HG02623 (cell line): ENCODE results near the gene KMT2B.
A peak's percentile ranks its signal among the peaks of the same experiment; 100 is the strongest.
"Not testable (repeated sequence)": the region's sequence is repeated elsewhere in the genome, so short reads cannot be mapped to it uniquely, and the experiment has no call there.

Experiments used
- ATAC-seq: cut with Tn5 transposase; IDR thresholded peaks from one replicate; pipeline ENCODE4 v1.9.1; 2021; ENCODE audit warnings: moderate library complexity; ENCODE audit not compliant: unreplicated experiment

The KMT2B gene

GRCh38 chr19:35755550-35756376, 38.0 kb downstream of the KMT2B start:
- no peak for ATAC-seq

- no peak for ATAC-seq
These were observed 38.8 kb downstream of the KMT2B start, which contains the start of gene HSPB6 for GRCh38 chr19:35756377-35757230. Gene HSPB6, minus strand, starts transcription at chr19:35757029. Its CDS starts 21 bp downstream, at chr19:35757008.

- ATAC-seq = no peak
These were observed 39.5 kb downstream of the KMT2B start for GRCh38 chr19:35757231-35757748.

- peak; percentile 94 for ATAC-seq
These were observed 40.2 kb downstream of the KMT2B start, which contains the start of gene PROSER3 for GRCh38 chr19:35757749-35758608. Gene PROSER3, plus strand, starts transcription at chr19:35758176. Its CDS starts 40 bp downstream, at chr19:35758216.

- no peak for ATAC-seq
These were observed 41.9 kb downstream of the KMT2B start for GRCh38 chr19:35759697-35760096.

GRCh38 chr19:35760711-35761349, 43.0 kb downstream of the KMT2B start:
- ATAC-seq = no peak

GRCh38 chr19:35764432-35765315, 46.9 kb downstream of the KMT2B start:
- ATAC-seq = no peak

- no peak for ATAC-seq
These were observed 48.8 kb downstream of the KMT2B start for GRCh38 chr19:35766571-35767104.

GRCh38 chr19:35767288-35768081, 49.7 kb downstream of the KMT2B start:
- no peak for ATAC-seq

- ATAC-seq = no peak
These were observed 50.2 kb downstream of the KMT2B start for GRCh38 chr19:35768082-35768421.

GRCh38 chr19:35772362-35772761, 54.6 kb downstream of the KMT2B start:
- not testable (repeated sequence) for ATAC-seq

GRCh38 chr19:35773020-35773806, 55.4 kb downstream of the KMT2B start:
- no peak for ATAC-seq

GRCh38 chr19:35774274-35775045, 56.7 kb downstream of the KMT2B start:
- ATAC-seq = no peak

GRCh38 chr19:35775046-35775297, 57.2 kb downstream of the KMT2B start:
- ATAC-seq = no peak

- peak; percentile 88 for ATAC-seq
These were observed 57.7 kb downstream of the KMT2B start, which contains the start of gene ARHGAP33 for GRCh38 chr19:35775298-35776101. Gene ARHGAP33, plus strand, starts transcription at chr19:35775564. Its CDS starts 95 bp downstream, at chr19:35775659.
